ENCODE data around the gene SSBP3.

GRCh38 chr1:54247863-54248515, 158.2 kb downstream of the SSBP3 start:
- TF ChIP-seq EZH2phosphoT487 (IDR thresholded peaks at IDR 0.05; ENCODE audit: low read depth) (no peak), CTCF (IDR thresholded peaks at IDR 0.05; ENCODE audit: low read depth, low read length) (no peak)
